ENCODE measurements around the gene PIK3R1. TPM values are rescaled to one million over a fixed set of nuclear protein-coding genes. Genes with fewer than 3 reads are reported as not detected.

PIK3R1 gene
- total and polyA plus RNA-seq, 2 of the 4 experiments (the other 2 are of a cell fraction), result 2.4 to 9.3 TPM

DNA sequence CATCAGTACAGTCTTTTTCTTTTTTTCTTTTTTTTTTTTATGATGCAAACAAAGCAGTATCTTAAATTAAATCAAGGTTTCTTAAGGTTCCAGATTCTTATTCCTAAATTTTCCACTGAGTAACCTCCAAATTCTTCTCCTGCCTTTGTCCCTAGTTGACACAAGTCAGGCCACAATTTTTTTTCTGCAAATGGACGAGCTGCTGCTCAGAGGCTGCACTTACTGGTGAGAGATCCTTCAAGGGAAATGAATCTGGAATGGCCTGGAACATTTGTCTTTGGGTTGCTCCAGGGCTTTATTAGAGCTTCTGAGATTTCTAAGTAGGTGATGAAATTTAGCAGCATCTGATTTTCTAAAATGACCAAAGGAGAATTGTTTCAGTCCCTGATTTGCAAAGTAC lies 39.3 kb downstream of the PIK3R1 start:
- ATAC-seq (ENCODE audit: low read depth), result no peak
- Histone ChIP-seq H2AK5ac (ENCODE audit: low read depth, low read length) (no peak overlapping the region), H3K18ac (ENCODE audit: low read depth, low read length) (no peak overlapping the region), H3K9ac (ENCODE audit: low read depth, low read length) (no peak overlapping the region), H3K14ac (replicated peaks; ENCODE audit: low read depth, low read length) (no peak overlapping the region), H3K4me2 (ENCODE audit: low read depth, low read length) (no peak overlapping the region), H3K4me3 (ENCODE audit: insufficient read depth, low read depth, low read length) (no peak overlapping the region), H4K91ac (ENCODE audit: insufficient read depth, low read depth, low read length) (no peak overlapping the region), H2AK9ac (replicated peaks; ENCODE audit: low read depth, low read length, poor library complexity) (no peak overlapping the region), H3K27ac (ENCODE audit: insufficient read depth, low read length) (no peak overlapping the region), H3K4me1 (ENCODE audit: control insufficient read depth, insufficient read depth, low read length) (peaks cover 12% of the 10 kb centered on the region), H3K9me1 (ENCODE audit: insufficient read depth, low read length) (peaks cover 11% of the 10 kb centered on the region), H3K27me3 (ENCODE audit: control insufficient read depth, insufficient read depth, low read length) (no peaks in the 10 kb centered on the region), H2BK15ac (ENCODE audit: low read depth, low read length) (no peak overlapping the region), H2BK5ac (ENCODE audit: low read depth, low read length, poor library complexity, severe bottlenecking) (no peak overlapping the region), H3K4ac (ENCODE audit: low read depth, low read length) (no peak overlapping the region), H3K9me3 (ENCODE audit: control insufficient read depth, insufficient read depth, low read length) (no peaks in the 10 kb centered on the region), H2BK120ac (ENCODE audit: low read depth, low read length) (no peak overlapping the region), H2BK20ac (ENCODE audit: low read depth, low read length) (no peak overlapping the region), H4K20me1 (ENCODE audit: insufficient read depth, low read length) (peaks cover 6% of the 10 kb centered on the region; the same call in 1 of the 2 replicates), H2AFZ (replicated peaks; ENCODE audit: low read length, poor library complexity) (no peak overlapping the region), H3K56ac (ENCODE audit: extremely low read depth, insufficient read depth, low read length) (no peak overlapping the region), H3K79me1 (ENCODE audit: low read depth in 1 of 2, low read length in 2 of 2) (peaks cover 15 to 37% of the 10 kb centered on the region in 2 experiments), H3K23ac (ENCODE audit: low read depth, low read length) (no peak overlapping the region), H3K36me3 (ENCODE audit: control insufficient read depth, insufficient read depth, low read length) (no peaks in the 10 kb centered on the region), H4K8ac (ENCODE audit: low read depth in 2 of 2, low read length in 2 of 2) (no peak overlapping the region), H4K5ac (ENCODE audit: low read depth, low read length) (no peak overlapping the region)
- intact Hi-C loops (cut with micrococcal nuclease), result loop anchor here (5.0 to 10.0 kb wide), 3 partner anchors 38 to 1450 kb away; partner anchors contain the start of gene PIK3R1
- WGBS, 2 experiments (ENCODE audit: extremely low coverage in 2 of 2, insufficient read length in 1 of 2), result no CpG with 5 or more reads among the region's 1 CpG
- TF ChIP-seq MAZ (IDR thresholded peaks at IDR 0.05; ENCODE audit: borderline replicate concordance, low read depth, low read length) (no peak), SMC3 (IDR thresholded peaks at IDR 0.05; ENCODE audit: low read depth, low read length) (no peak), MAFK (IDR thresholded peaks at IDR 0.05; ENCODE audit: low read depth, low read length) (no peak), POLR2A (IDR thresholded peaks at IDR 0.05; ENCODE audit: low read depth, low read length) (no peak), NFE2L2 (IDR thresholded peaks at IDR 0.05; ENCODE audit: low read depth, low read length) (no peak), CHD1 (IDR thresholded peaks at IDR 0.05; ENCODE audit: low read depth, low read length) (no peak)
- TF ChIP-seq, protein P1, sequence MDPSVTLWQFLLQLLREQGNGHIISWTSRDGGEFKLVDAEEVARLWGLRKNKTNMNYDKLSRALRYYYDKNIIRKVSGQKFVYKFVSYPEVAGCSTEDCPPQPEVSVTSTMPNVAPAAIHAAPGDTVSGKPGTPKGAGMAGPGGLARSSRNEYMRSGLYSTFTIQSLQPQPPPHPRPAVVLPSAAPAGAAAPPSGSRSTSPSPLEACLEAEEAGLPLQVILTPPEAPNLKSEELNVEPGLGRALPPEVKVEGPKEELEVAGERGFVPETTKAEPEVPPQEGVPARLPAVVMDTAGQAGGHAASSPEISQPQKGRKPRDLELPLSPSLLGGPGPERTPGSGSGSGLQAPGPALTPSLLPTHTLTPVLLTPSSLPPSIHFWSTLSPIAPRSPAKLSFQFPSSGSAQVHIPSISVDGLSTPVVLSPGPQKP (IDR thresholded peaks at IDR 0.05; ENCODE audit: borderline replicate concordance, low read depth, low read length), result no peak
- TF ChIP-seq, protein P2, sequence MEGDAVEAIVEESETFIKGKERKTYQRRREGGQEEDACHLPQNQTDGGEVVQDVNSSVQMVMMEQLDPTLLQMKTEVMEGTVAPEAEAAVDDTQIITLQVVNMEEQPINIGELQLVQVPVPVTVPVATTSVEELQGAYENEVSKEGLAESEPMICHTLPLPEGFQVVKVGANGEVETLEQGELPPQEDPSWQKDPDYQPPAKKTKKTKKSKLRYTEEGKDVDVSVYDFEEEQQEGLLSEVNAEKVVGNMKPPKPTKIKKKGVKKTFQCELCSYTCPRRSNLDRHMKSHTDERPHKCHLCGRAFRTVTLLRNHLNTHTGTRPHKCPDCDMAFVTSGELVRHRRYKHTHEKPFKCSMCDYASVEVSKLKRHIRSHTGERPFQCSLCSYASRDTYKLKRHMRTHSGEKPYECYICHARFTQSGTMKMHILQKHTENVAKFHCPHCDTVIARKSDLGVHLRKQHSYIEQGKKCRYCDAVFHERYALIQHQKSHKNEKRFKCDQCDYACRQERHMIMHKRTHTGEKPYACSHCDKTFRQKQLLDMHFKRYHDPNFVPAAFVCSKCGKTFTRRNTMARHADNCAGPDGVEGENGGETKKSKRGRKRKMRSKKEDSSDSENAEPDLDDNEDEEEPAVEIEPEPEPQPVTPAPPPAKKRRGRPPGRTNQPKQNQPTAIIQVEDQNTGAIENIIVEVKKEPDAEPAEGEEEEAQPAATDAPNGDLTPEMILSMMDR (conservative IDR thresholded peaks at IDR 0.05; ENCODE audit: low read depth, low read length), result no peak
- ChIA-PET POLR2A (ENCODE audit: unreplicated experiment) (no interaction called here), CTCF (interaction anchor here (0.6 to 0.8 kb wide), 2 partner anchors 225 to 409 kb away, joined by 3 read pairs; no protein-coding TSS in a partner anchor)
- BruUV-seq (replicated peaks), result no TSS peak
- dilution Hi-C loops (cut with HindIII; ENCODE audit: low sequenced_read_pairs, unreplicated experiment), result no loop called here
- in situ Hi-C loops (cut with MboI; ENCODE audit: low sequenced_read_pairs), result loop anchor here (5.0 to 25.0 kb wide), 2 partner anchors 1008 to 1443 kb away; no protein-coding TSS in a partner anchor
- DNase-seq, result no peak
